K562 (cell line): ENCODE data around the gene ACKR2. TPM values are rescaled to one million over a fixed set of nuclear protein-coding genes. Genes with fewer than 3 reads are reported as not detected.

Experiments
- ATAC-seq: fragments of 200-7000 bp; cut with Tn5 transposase; 3 replicates; pipeline ENCODE4 v1.9.1; 2020; ENCODE audit warnings: moderate library complexity
- BruUV-seq: library from RNA; stranded (reverse); fragments of 400-500 nt; replicated peaks from 2 replicates; lab custom pipeline; 2021; lab: Mats Ljungman, UMichigan
- CTCF ChIA-PET: fragments of 300-600 bp; formaldehyde crosslinking; extraction: SDS; loops from one replicate; lab custom pipeline; 2021; ENCODE audit warnings: low intra/inter-chr PET ratio; lab: Yijun Ruan, JAX
- POLR2A ChIA-PET: fragments of 300-600, 350-650 bp; sonication (Branson Sonifier 250); formaldehyde crosslinking; extraction: SDS; loops from one replicate; lab custom pipeline; 2021; ENCODE audit warnings: antibody characterized with exemption, inconsistent platforms; lab: Yijun Ruan, JAX
- DNase-seq, 4 experiments: peaks; one replicate each; pipeline versions ENCODE4 v3.0.0 to v3.0.0-alpha.2; 2011 to 2018; ENCODE audit warnings: low spot score in 3 of 4, mixed read lengths in 3 of 4; ENCODE audit errors: extremely low read depth in 1 of 4
- FAIRE-seq: peaks from 2 replicates; lab custom pipeline; 2011; peaks lifted over from hg19 to GRCh38; lab: Jason Lieb, UNC
- H2AFZ ChIP-seq: 2 replicates; pipeline ENCODE4 v1.6.0; 2011; ENCODE audit warnings: low read depth, low read length, control low read depth, inconsistent platforms
- H3K27ac ChIP-seq: fragments of 200-600 bp; 3 replicates; pipeline ENCODE4 v1.8.0; 2011; ENCODE audit warnings: low read depth, mild to moderate bottlenecking, control low read depth, inconsistent platforms, low read length, moderate library complexity, mixed read lengths; ENCODE audit errors: extremely low read depth
- H3K27me3 ChIP-seq, 2 experiments: fragments of 300-600 bp in 1 of 2; 2 replicates in 1 of 2; 3 replicates in 1 of 2; pipeline versions ENCODE4 v1.6.0 to v1.8.0; 2011; ENCODE audit warnings: inconsistent platforms in 2 of 2, low read length in 2 of 2, mild to moderate bottlenecking in 1 of 2, mixed read lengths in 1 of 2, moderate library complexity in 1 of 2; ENCODE audit not compliant: control insufficient read depth in 2 of 2, insufficient read depth in 2 of 2
- H3K36me3 ChIP-seq: fragments of 300-600 bp; 3 replicates; pipeline ENCODE4 v1.8.0; 2011; ENCODE audit warnings: mild to moderate bottlenecking, low read length, inconsistent platforms; ENCODE audit not compliant: control insufficient read depth, insufficient read depth
- H3K4me1 ChIP-seq, 2 experiments: fragments of 200-600 bp in 1 of 2; replicated peaks in 1 of 2; 2 replicates in 1 of 2; 3 replicates in 1 of 2; pipeline versions ENCODE4 v1.5.1 to v1.8.0; 2011; ENCODE audit warnings: inconsistent platforms in 2 of 2, low read length in 2 of 2, mild to moderate bottlenecking in 1 of 2, mixed read lengths in 1 of 2, moderate library complexity in 1 of 2; ENCODE audit not compliant: control insufficient read depth in 2 of 2, insufficient read depth in 2 of 2
- H3K4me2 ChIP-seq: 2 replicates; pipeline ENCODE4 v1.6.1; 2011; ENCODE audit warnings: low read length, control low read depth, inconsistent platforms, mixed read lengths; ENCODE audit not compliant: insufficient read depth
- H3K4me3 ChIP-seq: fragments of 200-600 bp; sonication (generic), shearing (Covaris generic); 2 replicates; pipeline ENCODE4 v1.5.1; 2016; ENCODE audit warnings: control low read depth, inconsistent platforms
- H3K79me2 ChIP-seq: fragments of 200-600 bp; 3 replicates; pipeline ENCODE4 v1.8.0; 2011; ENCODE audit warnings: low read length, inconsistent platforms; ENCODE audit not compliant: control insufficient read depth, insufficient read depth
- H3K9ac ChIP-seq, 2 experiments: 2 replicates each; pipeline versions ENCODE4 v1.6.0 to v1.6.1; 2011; ENCODE audit warnings: low read depth in 2 of 2, low read length in 2 of 2, control low read depth in 1 of 2, inconsistent platforms in 1 of 2, mild to moderate bottlenecking in 1 of 2, mixed read lengths in 1 of 2; ENCODE audit not compliant: insufficient read depth in 1 of 2
- H3K9me1 ChIP-seq: one replicate; pipeline ENCODE4 v1.6.0; 2011; ENCODE audit warnings: inconsistent platforms, mild to moderate bottlenecking, low read length, moderate library complexity; ENCODE audit not compliant: control insufficient read depth, insufficient read depth
- H3K9me3 ChIP-seq: replicated peaks from 2 replicates; pipeline ENCODE4 v1.5.1; 2011; ENCODE audit warnings: low read depth, low read length, inconsistent platforms; ENCODE audit not compliant: control insufficient read depth, insufficient read depth
- H4K20me1 ChIP-seq: replicated peaks from 2 replicates; pipeline ENCODE4 v1.6.1; 2011; ENCODE audit warnings: low read length, inconsistent platforms, mixed read lengths; ENCODE audit not compliant: control insufficient read depth, insufficient read depth
- ARID1B ChIP-seq: fragments of 450-650 bp; IDR thresholded peaks from 2 replicates; pipeline ENCODE4 v1.6.1; 2016; ENCODE audit warnings: antibody characterized with exemption, mild to moderate bottlenecking, inconsistent platforms
- ARID3B ChIP-seq: fragments of 250-450 bp; sonication (Bioruptor Pico); IDR thresholded peaks from 2 replicates; pipeline ENCODE4 v1.4.0; 2020; ENCODE audit warnings: borderline replicate concordance
- BCL6 ChIP-seq: fragments of 250-450 bp; sonication (Bioruptor Pico); IDR thresholded peaks from 2 replicates; pipeline ENCODE4 v1.4.0; 2020
- ESRRB ChIP-seq: fragments of 250-450 bp; sonication (Bioruptor Pico); IDR thresholded peaks from 2 replicates; pipeline ENCODE4 v1.5.0; 2020; ENCODE audit warnings: mild to moderate bottlenecking, moderate library complexity, borderline replicate concordance
- EWSR1 ChIP-seq: fragments of 450-650 bp; IDR thresholded peaks from 2 replicates; pipeline ENCODE4 v1.6.1; 2018; ENCODE audit warnings: borderline replicate concordance, mild to moderate bottlenecking, low read depth, moderate library complexity; ENCODE audit not compliant: partially characterized antibody
- EZH2 ChIP-seq: IDR thresholded peaks from 2 replicates; pipeline ENCODE4 v1.6.1; 2012; ENCODE audit warnings: low read depth, mild to moderate bottlenecking, inconsistent platforms, low read length, borderline replicate concordance
- FOXK2 ChIP-seq, 2 experiments: fragments of 450-650 bp; IDR thresholded peaks in 1 of 2; conservative IDR thresholded peaks in 1 of 2; 2 replicates each; pipeline ENCODE4 v1.6.1; 2016; ENCODE audit warnings: low read depth in 2 of 2, mild to moderate bottlenecking in 1 of 2
- FOXO4 ChIP-seq: fragments of 450-650 bp; formaldehyde crosslinking; IDR thresholded peaks from 2 replicates; pipeline ENCODE4 v1.4.0; 2020; ENCODE audit warnings: mild to moderate bottlenecking, moderate library complexity
- HCFC1 ChIP-seq: IDR thresholded peaks from 2 replicates; pipeline ENCODE4 v1.6.1; 2012; ENCODE audit warnings: low read depth, low read length, improper control_type of control experiment
- NFE2L1 ChIP-seq: fragments of 450-650 bp; IDR thresholded peaks from 2 replicates; pipeline ENCODE4 v1.6.1; 2016; ENCODE audit warnings: missing genetic modification characterization, low read depth, mild to moderate bottlenecking, missing compliant biosample characterization, moderate library complexity, borderline replicate concordance
- NFIC ChIP-seq: fragments of 450-650 bp; IDR thresholded peaks from 2 replicates; pipeline ENCODE4 v1.6.1; 2017; ENCODE audit warnings: mild to moderate bottlenecking, inconsistent platforms
- PCBP1 ChIP-seq: fragments of 200-400 bp; formaldehyde crosslinking; IDR thresholded peaks from 2 replicates; pipeline ENCODE4 v1.6.1; 2018; ENCODE audit warnings: mild to moderate bottlenecking, low read depth, low read length; ENCODE audit not compliant: poor library complexity, severe bottlenecking
- SMAD1 ChIP-seq: fragments of 150-350 bp; IDR thresholded peaks from 2 replicates; pipeline ENCODE4 v1.6.1; 2014; ENCODE audit warnings: low read length, low read depth; ENCODE audit not compliant: partially characterized antibody
- TBL1XR1 ChIP-seq, 2 experiments: IDR thresholded peaks; 2 replicates each; pipeline ENCODE4 v1.6.1; 2012; ENCODE audit warnings: improper control_type of control experiment in 2 of 2, low read length in 2 of 2, mild to moderate bottlenecking in 1 of 2
- TEAD2 ChIP-seq: fragments of 450-650 bp; IDR thresholded peaks from 2 replicates; pipeline ENCODE4 v1.6.1; 2016; ENCODE audit warnings: missing genetic modification characterization, control low read depth, missing compliant biosample characterization
- ZBTB1 ChIP-seq: sonication (generic); formaldehyde crosslinking; IDR thresholded peaks from 2 replicates; pipeline ENCODE4 v1.8.1; 2023; ENCODE audit warnings: missing genetic modification reagents, low read depth, mild to moderate bottlenecking, borderline replicate concordance
- WGBS: fragments of 100-300 bp; shearing (Covaris generic); methylation state at CpG from one replicate; pipeline ENCODE4 v1.1.6; 2016; ENCODE audit warnings: low coverage, mixed read lengths; ENCODE audit not compliant: insufficient coverage; ENCODE audit errors: missing lambda C conversion rate; 5-methylcytosine and 5-hydroxymethylcytosine counted together
- in situ Hi-C: fragments of 300-500 bp; cut with MboI; formaldehyde crosslinking; loops from 4 replicates; pipeline ENCODE4 v1.15.0; 2018; ENCODE audit warnings: inconsistent platforms, mixed read lengths
- intact Hi-C: fragments of 100-400 bp; cut with micrococcal nuclease; formaldehyde crosslinking; loops from 2 replicates; pipeline ENCODE4 v1.14.2; 2022
- polyA plus RNA-seq, 8 experiments: library from polyadenylated mRNA; depleted of rRNA in 4 of 8; stranded (reverse) in 5 of 8; unstranded in 3 of 8; fragments of >200 nt; fragmentation: Nextera tagmentation in 2 of 8; fragmentation: Illumina TruSeq in 1 of 8; extraction: Ambion mirVana in 2 of 8; extraction: Trizol in 1 of 8; gene quantifications; 2 replicates each; pipeline versions ENCODE4 v1.2.1 to v1.2.3, GENCODE V29; 2011 to 2014; ENCODE audit warnings: inconsistent platforms in 1 of 8, missing spikeins in 1 of 8
- total RNA-seq, 7 experiments: library from RNA; depleted of rRNA in 6 of 7; stranded (reverse); fragments of >200 nt in 6 of 7; fragmentation: Illumina TruSeq in 2 of 7; extraction: Trizol in 2 of 7; gene quantifications; 2 replicates each; pipeline versions ENCODE4 v1.2.1 to v1.2.3, GENCODE V29; 2011 to 2021; ENCODE audit warnings: low replicate concordance in 1 of 7
- TF ChIP-seq, protein P1 (sequence below): fragments of 250-450 bp; sonication (Bioruptor Pico); IDR thresholded peaks from 2 replicates; pipeline ENCODE4 v1.8.0; 2021; ENCODE audit warnings: moderate library complexity, mild to moderate bottlenecking, inconsistent platforms

The ACKR2 gene
- total and polyA plus RNA-seq, 9 of the 15 experiments (the other 6 are each of a cell fraction or from before 2014, with no cell fraction given): 0.03 to 0.69 (median 0.25) TPM; not detected in 1

DNA sequence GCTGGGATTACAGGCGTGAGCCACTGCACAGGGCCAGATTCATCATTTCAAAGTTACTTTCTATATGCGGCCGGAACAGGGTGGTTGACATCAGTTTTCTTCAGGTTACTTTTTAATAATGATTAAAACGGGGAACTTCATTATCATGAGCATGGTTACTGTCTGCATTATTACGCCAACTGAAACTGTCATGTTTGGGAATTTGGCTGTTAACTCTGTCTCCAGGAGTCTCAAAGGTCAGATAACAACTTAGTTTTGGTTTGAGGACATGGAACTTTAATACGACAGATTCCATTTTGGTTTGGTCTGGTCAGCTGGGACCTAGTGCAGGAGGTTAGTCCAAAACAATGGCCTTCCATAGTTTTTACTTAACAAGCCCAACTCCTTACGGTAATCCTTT lies 57.9 kb downstream of the ACKR2 start:
- in situ Hi-C loops: no loop called here
- Histone ChIP-seq H2AFZ (no peak overlapping the region), H3K4me2 (no peak overlapping the region), H3K36me3 (no peaks in the 10 kb centered on the region), H3K4me3 (no peak overlapping the region), H4K20me1 (peaks cover under 1% of the 10 kb centered on the region; the same call in 1 of the 2 replicates), H3K27ac (no peak overlapping the region), H3K27me3 (peaks cover 16 to 71% of the 10 kb centered on the region in 2 experiments; a peak in 4 of 5 replicates), H3K9me3 (no peaks in the 10 kb centered on the region), H3K79me2 (no peaks in the 10 kb centered on the region), H3K9me1 (no peaks in the 10 kb centered on the region), H3K4me1 (no peaks in the 10 kb centered on the region; a peak in 1 of 5 replicates), H3K9ac (no peak overlapping the region)
- no peak for FAIRE-seq
- no TSS peak for BruUV-seq
- intact Hi-C loops: no loop called here
- 9% methylated on average over 7 of the region's 7 CpGs for WGBS
- TF ChIP-seq ARID3B (CRISPR knock-in tag) (no peak), HCFC1 (no peak), ESRRB (CRISPR knock-in tag) (no peak), EZH2 (no peak), FOXK2 (conservative IDR thresholded peaks at IDR 0.05 in 1 of 2, IDR thresholded peaks at IDR 0.05 in 1 of 2; ENCODE audit: low read depth in 2 of 2) (no peak), ZBTB1 (CRISPR knock-in tag) (no peak), FOXO4 (no peak), TBL1XR1 (IDR thresholded peaks at IDR 0.05; ENCODE audit: low read length in 2 of 2) (no peak), NFE2L1 (tag) (no peak), PCBP1 (no peak), NFIC (no peak), BCL6 (no peak), ARID1B (no peak), TEAD2 (tag) (no peak), SMAD1 (no peak), EWSR1 (no peak)
- TF ChIP-seq, protein P1, sequence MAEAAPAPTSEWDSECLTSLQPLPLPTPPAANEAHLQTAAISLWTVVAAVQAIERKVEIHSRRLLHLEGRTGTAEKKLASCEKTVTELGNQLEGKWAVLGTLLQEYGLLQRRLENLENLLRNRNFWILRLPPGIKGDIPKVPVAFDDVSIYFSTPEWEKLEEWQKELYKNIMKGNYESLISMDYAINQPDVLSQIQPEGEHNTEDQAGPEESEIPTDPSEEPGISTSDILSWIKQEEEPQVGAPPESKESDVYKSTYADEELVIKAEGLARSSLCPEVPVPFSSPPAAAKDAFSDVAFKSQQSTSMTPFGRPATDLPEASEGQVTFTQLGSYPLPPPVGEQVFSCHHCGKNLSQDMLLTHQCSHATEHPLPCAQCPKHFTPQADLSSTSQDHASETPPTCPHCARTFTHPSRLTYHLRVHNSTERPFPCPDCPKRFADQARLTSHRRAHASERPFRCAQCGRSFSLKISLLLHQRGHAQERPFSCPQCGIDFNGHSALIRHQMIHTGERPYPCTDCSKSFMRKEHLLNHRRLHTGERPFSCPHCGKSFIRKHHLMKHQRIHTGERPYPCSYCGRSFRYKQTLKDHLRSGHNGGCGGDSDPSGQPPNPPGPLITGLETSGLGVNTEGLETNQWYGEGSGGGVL (CRISPR knock-in tag): no peak
- ChIA-PET CTCF (interaction anchor here (0.5 kb wide), 1 partner anchor 12 kb away, joined by 4 read pairs; no protein-coding TSS in a partner anchor), POLR2A (no interaction called here)
- DNase-seq: peak in 1 of 4 experiments; percentile 2
- ATAC-seq: no peak
